Measurements from ENCODE around the gene ZNF135. TPM values are rescaled to one million over a fixed set of nuclear protein-coding genes. Genes with fewer than 3 reads are reported as not detected.

The ZNF135 gene
- total and polyA plus RNA-seq, 8 donors: 3.3 to 32.6 (median 28.1) TPM

DNA sequence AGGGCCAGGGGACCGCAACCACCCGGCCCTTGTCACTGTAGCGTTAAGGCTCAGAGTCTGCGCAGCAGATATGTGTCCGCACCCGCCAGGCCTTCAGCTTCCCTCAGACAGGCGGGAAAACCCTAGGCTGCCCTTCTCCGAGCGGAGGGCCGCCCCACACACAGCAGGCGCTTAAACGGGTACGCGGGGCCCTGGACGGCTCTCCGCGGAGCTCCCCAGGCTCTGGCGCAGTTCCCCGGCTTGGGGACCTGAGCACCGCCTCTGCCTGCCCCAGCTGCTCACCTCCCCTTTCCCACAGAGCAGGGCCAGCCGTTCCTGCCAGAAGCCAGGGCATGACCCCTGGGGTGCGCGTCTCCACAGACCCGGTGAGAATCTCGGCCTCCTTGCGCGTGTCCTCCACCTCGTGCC is 593 bp downstream of the ZNF135 start:
- TF ChIP-seq, protein P1, sequence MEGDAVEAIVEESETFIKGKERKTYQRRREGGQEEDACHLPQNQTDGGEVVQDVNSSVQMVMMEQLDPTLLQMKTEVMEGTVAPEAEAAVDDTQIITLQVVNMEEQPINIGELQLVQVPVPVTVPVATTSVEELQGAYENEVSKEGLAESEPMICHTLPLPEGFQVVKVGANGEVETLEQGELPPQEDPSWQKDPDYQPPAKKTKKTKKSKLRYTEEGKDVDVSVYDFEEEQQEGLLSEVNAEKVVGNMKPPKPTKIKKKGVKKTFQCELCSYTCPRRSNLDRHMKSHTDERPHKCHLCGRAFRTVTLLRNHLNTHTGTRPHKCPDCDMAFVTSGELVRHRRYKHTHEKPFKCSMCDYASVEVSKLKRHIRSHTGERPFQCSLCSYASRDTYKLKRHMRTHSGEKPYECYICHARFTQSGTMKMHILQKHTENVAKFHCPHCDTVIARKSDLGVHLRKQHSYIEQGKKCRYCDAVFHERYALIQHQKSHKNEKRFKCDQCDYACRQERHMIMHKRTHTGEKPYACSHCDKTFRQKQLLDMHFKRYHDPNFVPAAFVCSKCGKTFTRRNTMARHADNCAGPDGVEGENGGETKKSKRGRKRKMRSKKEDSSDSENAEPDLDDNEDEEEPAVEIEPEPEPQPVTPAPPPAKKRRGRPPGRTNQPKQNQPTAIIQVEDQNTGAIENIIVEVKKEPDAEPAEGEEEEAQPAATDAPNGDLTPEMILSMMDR (IDR thresholded peaks at IDR 0.05): no peak
- Histone ChIP-seq H3K27me3 (peaks cover 0 to 8% of the 10 kb centered on the region in 2 donors), H3K4me1 (no peaks in the 10 kb centered on the region), H3K36me3 (peaks cover 0 to 3% of the 10 kb centered on the region in 2 donors), H3K4me3 (peak overlapping the region; percentile 54 to 55), H3K27ac (peak overlapping the region; percentile 83 to 90), H3K9me3 (peaks cover 0 to 83% of the 10 kb centered on the region in 2 donors)
- DNase-seq (no peak), ATAC-seq (no peak)
- intact Hi-C loops (cut with DNase I): no loop called here

DNA sequence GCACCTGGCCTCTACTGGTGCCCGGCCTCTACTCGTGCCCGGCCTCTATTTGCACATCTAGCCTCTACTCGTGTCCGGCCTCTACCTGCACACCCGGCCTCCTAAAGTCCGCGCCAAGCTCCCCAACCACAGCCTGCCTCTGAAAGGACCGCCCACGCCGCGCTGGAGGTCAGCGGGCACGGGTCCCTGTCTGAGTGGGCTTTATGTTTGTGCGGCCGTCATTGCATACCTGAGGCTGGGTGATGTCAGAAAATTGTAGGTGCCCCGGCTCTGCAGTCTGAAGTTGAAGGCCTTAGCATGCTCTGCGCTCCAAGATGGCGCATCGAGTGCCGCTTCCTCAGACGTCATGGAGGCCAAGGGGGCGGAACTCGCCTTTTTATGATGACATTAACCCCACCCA is 1.1 kb downstream of the ZNF135 start:
- Histone ChIP-seq H3K27me3 (peaks cover 0 to 8% of the 10 kb centered on the region in 2 donors), H3K4me1 (no peaks in the 10 kb centered on the region), H3K4me3 (peak overlapping the region in 1 of 2 donors; percentile 55), H3K36me3 (peaks cover 0 to 9% of the 10 kb centered on the region in 2 donors), H3K9me3 (peaks cover 0 to 88% of the 10 kb centered on the region in 2 donors), H3K27ac (no peak overlapping the region)
- no peak for ATAC-seq
- intact Hi-C loops (cut with DNase I): no loop called here
- TF ChIP-seq, protein P1 (IDR thresholded peaks at IDR 0.05): no peak
- DNase-seq: no peak

DNA sequence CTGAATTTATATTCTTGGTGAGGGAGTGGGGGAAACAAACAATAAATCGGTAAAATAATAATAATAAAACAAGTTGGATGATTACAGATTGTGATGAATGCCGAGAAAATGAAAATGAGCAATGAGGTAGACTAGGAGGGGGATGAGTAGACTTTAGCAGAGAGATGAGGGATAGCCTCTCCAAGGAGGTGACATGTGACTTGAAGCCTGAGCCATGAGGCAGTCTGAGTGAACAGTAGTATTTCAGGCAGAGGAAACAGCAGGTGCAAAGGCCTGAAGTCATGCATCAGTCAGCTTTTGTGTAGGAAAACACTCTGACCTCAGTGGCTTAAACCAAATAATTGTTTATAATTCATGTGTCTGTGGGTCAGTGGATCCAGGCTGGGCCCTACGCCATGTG is 4.6 kb downstream of the ZNF135 start:
- DNase-seq (no peak), ATAC-seq (no peak)
- TF ChIP-seq, protein P1 (IDR thresholded peaks at IDR 0.05): no peak
- Histone ChIP-seq H3K27ac (no peak overlapping the region), H3K4me3 (no peak overlapping the region), H3K9me3 (peaks cover 0 to 96% of the 10 kb centered on the region in 2 donors), H3K27me3 (peaks cover 0 to 8% of the 10 kb centered on the region in 2 donors), H3K36me3 (peaks cover 0 to 42% of the 10 kb centered on the region in 2 donors), H3K4me1 (no peaks in the 10 kb centered on the region)
- intact Hi-C loops (cut with DNase I): no loop called here

- no peak for DNase-seq
- no peak overlapping the region for H3K4me3 ChIP-seq
- no peaks in the 10 kb centered on the region for H3K27me3 ChIP-seq
- peaks cover 0 to 47% of the 10 kb centered on the region in 2 donors for H3K36me3 ChIP-seq
- no peak for ATAC-seq
- H3K4me1 ChIP-seq: no peaks in the 10 kb centered on the region
- intact Hi-C loops (cut with DNase I): no loop called here
- TF ChIP-seq, protein P1 (IDR thresholded peaks at IDR 0.05): no peak
- H3K27ac ChIP-seq: no peak overlapping the region
- peaks cover 0 to 99% of the 10 kb centered on the region in 2 donors for H3K9me3 ChIP-seq
These were observed 8.3 kb downstream of the ZNF135 start for GRCh38 chr19:58067240-58067912.

DNA sequence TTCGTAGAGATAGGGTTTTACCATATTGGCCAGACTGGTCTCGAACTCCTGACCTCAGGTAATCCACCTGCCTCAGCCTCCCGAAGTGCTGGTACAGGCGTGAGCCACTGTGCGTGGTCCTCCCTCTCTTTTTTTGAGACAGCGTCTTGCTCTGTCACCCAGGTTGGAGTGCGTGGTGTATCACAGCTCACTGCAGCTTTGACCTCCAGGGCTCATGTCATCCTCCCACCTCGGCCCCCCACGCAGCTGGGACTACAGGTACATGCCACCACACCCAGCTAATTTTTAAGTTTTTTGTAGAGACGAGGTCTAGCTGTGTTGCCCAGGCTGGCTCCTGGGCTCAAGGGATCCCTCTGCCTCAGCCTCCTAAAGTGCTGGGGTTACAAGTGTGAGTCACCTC is 20.7 kb downstream of the ZNF135 start:
- Histone ChIP-seq H3K36me3 (peaks cover 0 to 14% of the 10 kb centered on the region in 2 donors), H3K27me3 (no peaks in the 10 kb centered on the region), H3K27ac (no peak overlapping the region), H3K9me3 (peaks cover 4 to 98% of the 10 kb centered on the region in 2 donors), H3K4me1 (no peaks in the 10 kb centered on the region), H3K4me3 (no peak overlapping the region)
- DNase-seq (no peak), ATAC-seq (no peak)
- TF ChIP-seq, protein P1 (IDR thresholded peaks at IDR 0.05): no peak
- intact Hi-C loops (cut with DNase I): no loop called here
